A549 (cell line): ENCODE results near the gene TSEN34. TPM values are rescaled to one million over a fixed set of nuclear protein-coding genes. Genes with fewer than 3 reads are reported as not detected.
"Not testable (repeated sequence)": the region's sequence is repeated elsewhere in the genome, so short reads cannot be mapped to it uniquely, and the experiment has no call there.

Experiments used
- ATAC-seq, 2 experiments: fragments of 200-7000 bp in 1 of 2; fragments of >200 bp in 1 of 2; cut with Nextera tagmentation in 1 of 2; cut with Tn5 transposase in 1 of 2; 3 replicates each; pipeline versions ENCODE4 v1.8.0 to v1.9.1; 2018 to 2020; ENCODE audit warnings: mild to moderate bottlenecking in 1 of 2, moderate library complexity in 1 of 2
- CTCF ChIA-PET: fragments of 300-600 bp; sonication (Branson Sonifier 250); formaldehyde crosslinking; extraction: SDS; loops from one replicate; lab custom pipeline; 2021; ENCODE audit warnings: antibody characterized with exemption, inconsistent platforms; lab: Yijun Ruan, JAX
- POLR2A ChIA-PET: fragments of 350-600 bp; formaldehyde crosslinking; extraction: SDS; loops from one replicate; lab custom pipeline; 2021; ENCODE audit warnings: antibody characterized with exemption, inconsistent platforms; lab: Yijun Ruan, JAX
- DNase-seq, 2 experiments: peaks; one replicate each; pipeline versions ENCODE4 v3.0.0 to v3.0.0-alpha.2; 2011 to 2016; ENCODE audit warnings: low read depth in 1 of 2, low spot score in 1 of 2
- FAIRE-seq: peaks from 2 replicates; lab custom pipeline; 2011; peaks lifted over from hg19 to GRCh38; lab: Jason Lieb, UNC
- H3K27ac ChIP-seq, 2 experiments: fragments of >200 bp; sonication (Bioruptor Twin); formaldehyde crosslinking; 3 replicates each; pipeline ENCODE4 v1.5.1; 2016 to 2017
- H3K4me1 ChIP-seq: fragments of >200 bp; sonication (Bioruptor Twin); formaldehyde crosslinking; 3 replicates; pipeline ENCODE4 v1.6.1; 2016
- H3K4me2 ChIP-seq: fragments of >200 bp; sonication (Bioruptor Twin); formaldehyde crosslinking; 3 replicates; pipeline ENCODE4 v1.6.1; 2016
- H3K4me3 ChIP-seq: fragments of >200 bp; sonication (Bioruptor Twin); formaldehyde crosslinking; 3 replicates; pipeline ENCODE4 v1.5.1; 2016
- H3K9me3 ChIP-seq: fragments of >200 bp; sonication (Bioruptor Twin); formaldehyde crosslinking; 3 replicates; pipeline ENCODE4 v1.6.1; 2016
- BCL3 ChIP-seq: fragments of >200 bp; sonication (Bioruptor Twin); formaldehyde crosslinking; IDR thresholded peaks from 3 replicates; pipeline ENCODE4 v1.6.1; 2016
- CBX8 ChIP-seq: fragments of 200-600 bp; sonication (generic); IDR thresholded peaks from 2 replicates; pipeline ENCODE4 v1.6.1; 2016
- CEBPB ChIP-seq, 2 experiments: fragments of >200 bp in 1 of 2; sonication (Bioruptor Twin) in 1 of 2; formaldehyde crosslinking in 1 of 2; IDR thresholded peaks; 2 replicates each; pipeline ENCODE4 v1.6.1; 2012 to 2016
- EHMT2 ChIP-seq: fragments of 200-600 bp; sonication (generic); IDR thresholded peaks from 2 replicates; pipeline ENCODE4 v1.6.1; 2016; ENCODE audit warnings: antibody characterized with exemption, low read depth, mild to moderate bottlenecking, moderate library complexity
- ELK1 ChIP-seq: fragments of 150-350 bp; IDR thresholded peaks from 2 replicates; pipeline ENCODE4 v1.6.1; 2014; ENCODE audit warnings: low read depth, mild to moderate bottlenecking, low read length
- FOSB ChIP-seq: fragments of 250-450 bp; sonication (Bioruptor Pico); IDR thresholded peaks from 2 replicates; pipeline ENCODE4 v1.5.0; 2020; ENCODE audit warnings: mild to moderate bottlenecking, moderate library complexity
- HDAC2 ChIP-seq: fragments of 200-600 bp; sonication (generic); IDR thresholded peaks from 2 replicates; pipeline ENCODE4 v1.6.1; 2016
- HEYL ChIP-seq: fragments of 250-450 bp; sonication (Bioruptor Pico); IDR thresholded peaks from 2 replicates; pipeline ENCODE4 v1.8.0; 2021; ENCODE audit warnings: mild to moderate bottlenecking, moderate library complexity
- HOXB13 ChIP-seq: fragments of 250-450 bp; sonication (Bioruptor Pico); IDR thresholded peaks from 2 replicates; pipeline ENCODE4 v1.5.0; 2020; ENCODE audit warnings: low read depth, mild to moderate bottlenecking, moderate library complexity
- HOXB5 ChIP-seq: fragments of 250-450 bp; sonication (Bioruptor Pico); IDR thresholded peaks from 2 replicates; pipeline ENCODE4 v1.5.0; 2020; ENCODE audit warnings: mild to moderate bottlenecking, moderate library complexity
- JUNB ChIP-seq: fragments of >200 bp; sonication (Bioruptor Twin); formaldehyde crosslinking; IDR thresholded peaks from 2 replicates; pipeline ENCODE4 v1.6.1; 2016
- KDM1A ChIP-seq: fragments of 200-600 bp; sonication (generic); IDR thresholded peaks from 2 replicates; pipeline ENCODE4 v1.6.1; 2016; ENCODE audit warnings: low read depth, mild to moderate bottlenecking
- MAFK ChIP-seq: fragments of 450-650 bp; IDR thresholded peaks from 2 replicates; pipeline ENCODE4 v1.6.1; 2014; ENCODE audit not compliant: partially characterized antibody
- NFE2L2 ChIP-seq: fragments of 150-350 bp; conservative IDR thresholded peaks from 2 replicates; pipeline ENCODE4 v1.6.1; 2014; ENCODE audit warnings: low read length
- NPAS2 ChIP-seq: fragments of 250-450 bp; sonication (Bioruptor Pico); IDR thresholded peaks from 2 replicates; pipeline ENCODE4 v1.8.0; 2022; ENCODE audit warnings: mild to moderate bottlenecking, moderate library complexity, borderline replicate concordance
- PHF8 ChIP-seq: fragments of 200-600 bp; sonication (generic); IDR thresholded peaks from 2 replicates; pipeline ENCODE4 v1.6.1; 2016; ENCODE audit warnings: low read depth, mild to moderate bottlenecking, antibody characterized with exemption, moderate library complexity, borderline replicate concordance
- POLR2AphosphoS2 ChIP-seq: conservative IDR thresholded peaks from 2 replicates; pipeline ENCODE4 v1.6.1; 2012; ENCODE audit warnings: low read length, improper control_type of control experiment, inconsistent platforms
- RARB ChIP-seq: fragments of 250-450 bp; sonication (Bioruptor Pico); IDR thresholded peaks from 2 replicates; pipeline ENCODE4 v1.8.0; 2021; ENCODE audit warnings: mild to moderate bottlenecking, moderate library complexity
- RFX5 ChIP-seq: fragments of 450-650 bp; IDR thresholded peaks from 2 replicates; pipeline ENCODE4 v1.7.1; 2014; ENCODE audit warnings: antibody characterized with exemption, mild to moderate bottlenecking, moderate library complexity
- TP53 ChIP-seq: fragments of 250-450 bp; sonication (Bioruptor Pico); IDR thresholded peaks from 2 replicates; pipeline ENCODE4 v1.5.0; 2021; ENCODE audit warnings: mild to moderate bottlenecking, moderate library complexity
- USF2 ChIP-seq: fragments of 450-650 bp; IDR thresholded peaks from 2 replicates; pipeline ENCODE4 v1.6.1; 2014; ENCODE audit warnings: antibody characterized with exemption
- ZC3H11A ChIP-seq: fragments of 450-650 bp; IDR thresholded peaks from 2 replicates; pipeline ENCODE4 v1.6.1; 2014; ENCODE audit warnings: antibody characterized with exemption, mild to moderate bottlenecking
- ZFP36 ChIP-seq: fragments of 450-650 bp; IDR thresholded peaks from 2 replicates; pipeline ENCODE4 v1.6.1; 2014; ENCODE audit warnings: borderline replicate concordance; ENCODE audit not compliant: partially characterized antibody
- ZNF302 ChIP-seq: fragments of 250-450 bp; sonication (Bioruptor Pico); IDR thresholded peaks from 2 replicates; pipeline ENCODE4 v1.9.0; 2021; ENCODE audit warnings: inconsistent platforms, mild to moderate bottlenecking, moderate library complexity
- ZSCAN20 ChIP-seq: fragments of 250-450 bp; sonication (Bioruptor Pico); IDR thresholded peaks from 2 replicates; pipeline ENCODE4 v1.8.0; 2022; ENCODE audit warnings: mild to moderate bottlenecking, moderate library complexity
- WGBS: methylation state at CpG from one replicate; pipeline ENCODE4 v1.1.6; 2017; ENCODE audit errors: missing lambda C conversion rate; 5-methylcytosine and 5-hydroxymethylcytosine counted together
- polyA plus RNA-seq, 4 experiments: library from polyadenylated mRNA; depleted of rRNA in 3 of 4; stranded (reverse); fragments of >200 nt; fragmentation: RNase III in 1 of 4; extraction: RNeasy Plus Mini Kit Qiagen cat#74134 plus additional on column Dnase treatment in 1 of 4; gene quantifications; 2 replicates in 3 of 4; 3 replicates in 1 of 4; pipeline ENCODE4 v1.2.3, GENCODE V29; 2011 to 2017

TSEN34 gene
- polyA plus RNA-seq, 2 of the 4 experiments (the other 2 are of a cell fraction), result 53.4 to 90.9 TPM

GRCh38 chr19:54180691-54181091, 10.4 kb upstream of the TSEN34 start:
- no peak for TF ChIP-seq HDAC2
- no peak for TF ChIP-seq ZNF302
- TF ChIP-seq RFX5, result no peak
- no peak for TF ChIP-seq JUNB
- TF ChIP-seq POLR2AphosphoS2, result no peak
- no peak for TF ChIP-seq NPAS2 (CRISPR knock-in tag)
- no peak for TF ChIP-seq ZFP36
- TF ChIP-seq ELK1, result no peak
- Histone ChIP-seq H3K4me1 (no peaks in the 10 kb centered on the region), H3K27ac (no peak overlapping the region), H3K4me2 (no peak overlapping the region), H3K4me3 (no peak overlapping the region), H3K9me3 (no peaks in the 10 kb centered on the region)
- ChIA-PET CTCF (interaction anchor here (1.2 to 17.2 kb wide), 3 partner anchors 8 to 11 kb away, joined by 4 to 295 read pairs (median 15); partner anchors contain the start of genes MBOAT7 and TMC4), POLR2A (interaction anchor here (3.3 kb wide), 1 partner anchor 9 kb away, joined by 19 read pairs; the partner anchor contains the start of genes MBOAT7 and TSEN34)
- no peak for DNase-seq
- FAIRE-seq, result no peak
- no peak for ATAC-seq
- WGBS, result 96% methylated on average over 31 of the region's 37 CpGs

GRCh38 chr19:54181894-54182293, 9.2 kb upstream of the TSEN34 start:
- CTCF ChIA-PET, result interaction anchor here (17.2 kb wide), 1 partner anchor 10 kb away, joined by 295 read pairs; the partner anchor contains the start of gene TMC4
- H3K9me3 ChIP-seq, H3K4me2 ChIP-seq, H3K4me3 ChIP-seq, FAIRE-seq, H3K27ac ChIP-seq, ATAC-seq, POLR2A ChIA-PET, H3K4me1 ChIP-seq, DNase-seq: not testable (repeated sequence)
- WGBS, result 87% methylated on average over 3 of the region's 3 CpGs

- Histone ChIP-seq H3K27ac (no peak overlapping the region), H3K4me2 (no peak overlapping the region), H3K9me3 (no peaks in the 10 kb centered on the region), H3K4me3 (no peak overlapping the region), H3K4me1 (peaks cover 14% of the 10 kb centered on the region)
- CTCF ChIA-PET, result interaction anchor here (0.5 to 17.2 kb wide), 5 partner anchors 11 to 435 kb away, joined by 3 to 295 read pairs (median 3); partner anchors contain the start of gene TMC4
- DNase-seq (no peak), FAIRE-seq (no peak), ATAC-seq (no peak)
- TF ChIP-seq HOXB13 (CRISPR knock-in tag), result no peak
- TF ChIP-seq ZSCAN20 (CRISPR knock-in tag), result no peak
- TF ChIP-seq POLR2AphosphoS2, result no peak
- TF ChIP-seq EHMT2, result no peak
- no peak for TF ChIP-seq JUNB
- TF ChIP-seq ELK1, result no peak
- TF ChIP-seq HEYL (CRISPR knock-in tag), result no peak
- no peak for TF ChIP-seq ZC3H11A
- no peak for TF ChIP-seq ZNF302
- TF ChIP-seq BCL3, result no peak
- TF ChIP-seq RARB (CRISPR knock-in tag), result no peak
- POLR2A ChIA-PET, result no interaction called here
- 92% methylated on average over 11 of the region's 11 CpGs for WGBS
These were observed 7.7 kb upstream of the TSEN34 start for GRCh38 chr19:54183431-54183830.

- DNase-seq, result no peak
- Histone ChIP-seq H3K9me3 (no peaks in the 10 kb centered on the region), H3K4me3 (no peak overlapping the region), H3K4me1 (peaks cover 14% of the 10 kb centered on the region), H3K4me2 (no peak overlapping the region), H3K27ac (no peak overlapping the region)
- 99% methylated on average over 8 of the region's 8 CpGs for WGBS
- ChIA-PET POLR2A (interaction anchor here (1.0 kb wide), 1 partner anchor 14 kb away, joined by 3 read pairs; no protein-coding TSS in a partner anchor), CTCF (interaction anchor here (2.1 to 17.2 kb wide), 2 partner anchors 14 to 112 kb away, joined by 7 to 295 read pairs; partner anchors contain the start of gene TMC4)
- ATAC-seq, result no peak
- no peak for FAIRE-seq
- TF ChIP-seq ELK1 (no peak), ZSCAN20 (CRISPR knock-in tag) (no peak), CEBPB (IDR thresholded peaks at IDR 0.05) (no peak), HDAC2 (no peak), MAFK (no peak), KDM1A (no peak), PHF8 (no peak), NFE2L2 (no peak), USF2 (no peak), HEYL (CRISPR knock-in tag) (no peak), TP53 (no peak), JUNB (no peak), FOSB (CRISPR knock-in tag) (no peak), CBX8 (no peak), HOXB5 (CRISPR knock-in tag) (no peak)
These were observed 4.8 kb upstream of the TSEN34 start for GRCh38 chr19:54186351-54186750.
